GM13977 (cell line): Measurements from ENCODE around the gene MTNR1A.

Experiments
- DNase-seq: peaks from one replicate; pipeline ENCODE4 v3.0.0; 2012; ENCODE audit warnings: low spot score
- in situ Hi-C: fragments of 300-500 bp; cut with MboI; formaldehyde crosslinking; loops from one replicate; pipeline ENCODE4 v1.12.0; 2022; ENCODE audit warnings: low sequenced_read_pairs, low pct_unique_long_range_greater_than_20kb, mixed read lengths, inconsistent platforms; ENCODE audit not compliant: unreplicated experiment
- TF ChIP-seq, protein P1 (sequence below): IDR thresholded peaks from 2 replicates; pipeline ENCODE4 v1.5.1; 2012; ENCODE audit warnings: mild to moderate bottlenecking, control low read depth; ENCODE audit not compliant: insufficient read depth; ENCODE audit errors: extremely low read depth, missing control alignments

MTNR1A gene

DNA sequence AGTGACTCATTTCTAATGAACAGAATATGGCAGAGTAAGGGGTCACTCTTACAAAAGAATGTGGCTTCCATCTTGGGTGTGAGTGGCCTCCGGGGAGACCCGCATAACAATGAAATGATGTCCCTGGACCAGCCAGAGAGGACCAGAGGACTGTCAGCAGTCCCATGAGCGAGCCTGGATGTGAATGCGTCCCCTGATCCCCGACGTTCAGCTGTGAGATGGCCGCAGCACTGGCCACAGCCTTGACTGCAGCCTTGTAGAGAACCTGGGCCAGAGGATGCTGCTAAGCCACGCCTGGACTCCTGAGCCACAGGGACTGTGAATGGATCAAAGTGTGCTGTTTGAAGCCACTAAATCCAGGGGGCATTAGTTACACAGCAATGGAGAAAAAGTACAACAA lies 53.8 kb downstream of the MTNR1A start:
- TF ChIP-seq, protein P1, sequence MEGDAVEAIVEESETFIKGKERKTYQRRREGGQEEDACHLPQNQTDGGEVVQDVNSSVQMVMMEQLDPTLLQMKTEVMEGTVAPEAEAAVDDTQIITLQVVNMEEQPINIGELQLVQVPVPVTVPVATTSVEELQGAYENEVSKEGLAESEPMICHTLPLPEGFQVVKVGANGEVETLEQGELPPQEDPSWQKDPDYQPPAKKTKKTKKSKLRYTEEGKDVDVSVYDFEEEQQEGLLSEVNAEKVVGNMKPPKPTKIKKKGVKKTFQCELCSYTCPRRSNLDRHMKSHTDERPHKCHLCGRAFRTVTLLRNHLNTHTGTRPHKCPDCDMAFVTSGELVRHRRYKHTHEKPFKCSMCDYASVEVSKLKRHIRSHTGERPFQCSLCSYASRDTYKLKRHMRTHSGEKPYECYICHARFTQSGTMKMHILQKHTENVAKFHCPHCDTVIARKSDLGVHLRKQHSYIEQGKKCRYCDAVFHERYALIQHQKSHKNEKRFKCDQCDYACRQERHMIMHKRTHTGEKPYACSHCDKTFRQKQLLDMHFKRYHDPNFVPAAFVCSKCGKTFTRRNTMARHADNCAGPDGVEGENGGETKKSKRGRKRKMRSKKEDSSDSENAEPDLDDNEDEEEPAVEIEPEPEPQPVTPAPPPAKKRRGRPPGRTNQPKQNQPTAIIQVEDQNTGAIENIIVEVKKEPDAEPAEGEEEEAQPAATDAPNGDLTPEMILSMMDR: no peak
- in situ Hi-C loops: no loop called here
- no peak for DNase-seq

DNA sequence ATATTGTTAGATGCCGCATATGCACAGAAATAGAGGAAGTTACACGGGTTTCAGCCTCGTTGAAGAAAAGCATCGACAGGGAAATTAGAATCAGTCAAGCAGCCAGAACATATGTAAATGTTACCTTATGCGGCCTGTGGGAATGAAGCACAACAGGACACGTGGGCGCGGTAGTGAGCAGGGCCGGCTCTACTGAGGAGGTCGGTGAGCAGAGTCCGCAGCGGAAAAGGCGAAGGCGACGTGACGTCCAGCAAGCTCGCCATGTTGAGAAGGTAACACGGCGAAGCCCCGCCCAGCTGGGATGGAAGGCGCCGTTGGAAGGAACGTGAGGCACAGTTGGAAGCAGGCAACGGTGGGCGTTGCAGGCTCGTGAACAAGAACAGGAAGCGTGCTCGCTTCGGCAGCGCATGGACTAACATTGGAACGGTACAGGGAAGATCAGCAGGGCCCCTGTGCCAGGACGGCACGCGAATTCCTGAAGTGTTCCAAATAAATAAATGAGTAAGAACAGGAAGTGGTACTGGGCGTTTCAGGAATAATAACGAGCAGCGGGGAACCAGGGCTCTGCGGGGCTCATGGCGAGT lies 54.6 kb downstream of the MTNR1A start:
- in situ Hi-C loops: no loop called here
- TF ChIP-seq, protein P1: no peak
- DNase-seq: no peak

DNA sequence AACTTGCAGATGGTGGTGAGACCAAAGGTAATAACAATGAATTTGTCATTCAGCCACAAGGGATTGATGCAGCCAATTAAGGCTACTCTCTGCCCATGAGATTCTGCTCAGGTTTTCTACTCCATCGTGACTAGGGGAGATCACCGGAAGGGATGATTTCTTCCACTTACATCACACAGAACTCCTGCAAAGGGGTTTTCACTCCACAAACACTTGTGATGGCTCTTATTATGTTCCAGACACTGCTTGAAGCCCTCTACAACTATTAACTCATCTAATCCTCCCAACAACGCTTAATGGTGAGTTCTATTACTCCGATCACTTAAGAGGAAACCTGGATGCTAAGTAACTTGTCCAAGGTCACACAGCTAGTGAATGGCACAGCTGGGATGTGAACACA lies 55.9 kb downstream of the MTNR1A start:
- in situ Hi-C loops: no loop called here
- TF ChIP-seq, protein P1: no peak
- DNase-seq: no peak

DNA sequence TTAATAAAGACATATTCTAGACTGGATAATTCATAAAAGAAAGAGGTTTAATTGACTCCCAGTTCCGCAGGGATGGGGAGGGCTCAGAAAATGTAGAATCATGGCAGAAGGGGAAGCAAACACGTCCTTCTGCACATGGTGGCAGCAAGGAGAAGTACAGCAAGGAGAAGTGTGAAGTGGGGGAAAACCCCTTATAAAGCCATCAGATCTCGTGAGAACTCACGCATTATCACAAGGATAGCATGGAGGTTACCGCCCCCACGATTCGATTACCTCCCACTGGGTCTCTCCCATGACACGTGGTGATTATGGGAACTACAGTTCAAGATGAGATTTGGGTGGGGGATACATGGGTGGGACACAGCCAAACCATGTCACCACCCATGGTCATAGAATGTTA lies 58.3 kb downstream of the MTNR1A start:
- TF ChIP-seq, protein P1: no peak
- no peak for DNase-seq
- in situ Hi-C loops: no loop called here

DNA sequence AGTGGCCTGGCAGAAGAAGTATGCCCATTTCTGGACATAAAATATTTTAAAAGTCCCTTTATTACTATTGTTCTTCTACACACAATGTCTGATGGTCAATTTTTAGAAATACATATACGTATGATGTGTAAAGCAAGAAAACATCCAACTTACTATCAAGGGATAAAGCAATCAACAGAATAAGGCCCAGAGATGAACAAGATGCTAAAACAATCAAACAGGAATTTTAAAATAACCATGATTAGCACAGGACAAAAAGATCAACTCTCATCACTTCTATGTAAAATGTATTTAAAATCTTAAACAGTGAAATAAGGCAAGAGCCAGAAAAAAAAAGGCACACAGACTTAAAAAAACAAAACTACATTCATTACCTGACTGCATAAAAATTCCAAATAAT lies 60.9 kb downstream of the MTNR1A start:
- TF ChIP-seq, protein P1: no peak

DNA sequence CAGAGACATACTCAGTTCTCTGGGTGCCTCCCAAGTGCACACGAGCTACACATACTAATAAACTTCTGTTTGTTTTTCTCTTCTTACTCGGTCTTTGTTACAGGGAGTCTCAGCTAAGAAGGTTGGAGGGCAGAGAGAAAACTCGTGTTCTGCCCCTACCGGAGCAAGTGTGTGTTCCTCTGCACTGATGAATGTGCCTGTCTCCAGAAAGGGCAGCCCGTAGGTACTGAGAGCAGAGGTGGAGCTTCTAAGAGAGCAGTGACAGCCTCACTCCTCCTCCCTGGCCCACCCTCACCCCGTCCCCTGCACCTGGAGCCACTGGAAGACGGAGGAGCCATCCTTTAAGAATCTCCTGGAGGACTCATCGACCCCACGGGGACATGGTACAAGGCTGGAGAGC lies 67.6 kb downstream of the MTNR1A start:
- in situ Hi-C loops: no loop called here
- TF ChIP-seq, protein P1: no peak
- DNase-seq: no peak

More for the DNA sequence above, 60.9 kb downstream of the MTNR1A start:
- DNase-seq: no peak
- in situ Hi-C loops: no loop called here

DNA sequence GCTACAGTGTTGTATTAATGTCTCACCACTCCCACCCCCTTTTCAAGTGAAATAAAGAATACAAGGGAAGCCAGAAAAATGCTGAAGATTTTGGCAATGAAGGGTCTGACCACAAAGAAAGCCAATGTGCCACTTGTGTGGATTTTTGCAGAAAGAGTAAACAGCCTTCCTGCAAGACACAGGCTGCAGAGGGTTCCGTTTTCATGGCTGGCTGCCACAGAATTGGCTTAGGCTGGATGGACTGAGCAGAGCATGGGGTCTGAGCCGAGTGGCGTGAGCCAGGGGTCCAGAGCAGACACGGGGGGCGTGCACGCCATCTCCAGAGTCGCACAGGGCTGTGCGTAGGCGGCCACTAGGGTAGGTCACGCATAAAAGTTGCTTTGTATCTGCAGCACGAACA lies 69.2 kb downstream of the MTNR1A start:
- TF ChIP-seq, protein P1: no peak
- DNase-seq: no peak
- in situ Hi-C loops: no loop called here
